ENCODE results near the gene PER2. TPM values are rescaled to one million over a fixed set of nuclear protein-coding genes. Genes with fewer than 3 reads are reported as not detected.

The PER2 gene
- total and polyA plus RNA-seq, 10 of the 15 experiments (the other 5 are each of a cell fraction or from before 2014, with no cell fraction given) = 1.5 to 15.1 (median 4.6) TPM

DNA sequence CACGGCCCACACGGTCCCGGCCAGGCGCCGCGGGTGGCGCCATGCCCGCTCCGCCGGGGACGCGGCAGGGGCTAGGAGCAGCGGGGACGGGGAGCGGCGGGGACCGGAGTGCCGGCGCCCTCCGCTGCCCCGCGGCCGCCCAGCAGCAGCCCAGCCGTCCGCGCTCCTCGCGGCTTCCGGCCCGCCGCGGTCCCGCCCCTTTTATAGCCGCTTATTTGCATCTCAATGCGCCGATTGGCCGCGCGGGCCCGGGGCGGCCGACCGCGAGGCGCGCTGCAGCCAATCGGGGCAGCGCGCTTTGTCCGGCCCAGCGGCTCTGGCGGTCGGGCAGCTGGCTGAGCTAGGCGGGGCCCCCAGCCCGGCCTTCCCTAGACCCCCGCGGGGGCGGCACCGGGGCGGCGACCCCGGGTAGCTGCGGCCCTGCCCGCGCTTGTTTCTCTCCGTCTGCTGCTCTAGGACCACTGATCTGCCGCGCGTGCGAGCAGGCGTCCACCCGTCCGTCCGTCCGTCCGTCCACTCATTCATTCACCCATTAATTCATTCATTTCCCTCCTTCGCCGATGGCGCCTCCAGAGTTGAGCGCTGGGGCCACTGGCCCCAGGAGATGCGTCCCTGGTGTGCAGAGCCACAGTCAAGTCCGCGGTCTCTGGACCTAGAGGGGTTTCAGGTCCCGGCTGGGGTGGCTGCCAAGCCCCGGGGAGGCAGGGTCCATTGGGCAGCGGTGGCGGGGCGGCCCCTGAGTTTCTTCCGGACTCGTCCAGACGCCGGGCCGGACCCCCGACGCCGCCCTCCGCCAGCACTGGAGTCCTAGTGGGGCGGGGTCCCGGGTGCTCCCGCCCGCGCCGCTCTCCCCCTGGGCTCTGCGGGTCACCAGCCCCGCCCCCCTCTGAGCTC is 48.3 kb downstream of the PER2 start, which contains the start of gene HES6 (continued):
- TF ChIP-seq BCL11A (IDR thresholded peaks at IDR 0.05; ENCODE audit: low read depth, low read length) (no peak), SUZ12 (IDR thresholded peaks at IDR 0.05; ENCODE audit: unreplicated experiment) (no peak), CBX3 (IDR thresholded peaks at IDR 0.05; ENCODE audit: borderline replicate concordance, low read depth) (no peak), MTA2 (IDR thresholded peaks at IDR 0.05; ENCODE audit: low read depth) (no peak), CBFB (IDR thresholded peaks at IDR 0.05; ENCODE audit: low read depth) (no peak), SMAD1 (IDR thresholded peaks at IDR 0.05; ENCODE audit: low read depth, partially characterized antibody) (no peak), ASH2L (IDR thresholded peaks at IDR 0.05; ENCODE audit: borderline replicate concordance, low read depth) (no peak), POU2F2 (IDR thresholded peaks at IDR 0.05; ENCODE audit: borderline replicate concordance, low read depth, low read length) (peak; percentile 87; the same call in 2 of the 3 replicates), RAD21 (IDR thresholded peaks at IDR 0.05; ENCODE audit: insufficient read depth, low read depth, low read length) (no peak), POLR2AphosphoS5 (IDR thresholded peaks at IDR 0.05; ENCODE audit: low read length) (peak; percentile 37; the same call in 1 of the 2 replicates), EP300 (IDR thresholded peaks at IDR 0.05; ENCODE audit: borderline replicate concordance in 1 of 2, control insufficient read depth in 1 of 2, low read depth in 2 of 2, low read length in 2 of 2) (no peak), NRF1 (conservative IDR thresholded peaks at IDR 0.05; ENCODE audit: low read depth, low read length) (no peak), MEF2B (IDR thresholded peaks at IDR 0.05; ENCODE audit: partially characterized antibody, poor library complexity, severe bottlenecking) (no peak)
- TF ChIP-seq, protein P1, sequence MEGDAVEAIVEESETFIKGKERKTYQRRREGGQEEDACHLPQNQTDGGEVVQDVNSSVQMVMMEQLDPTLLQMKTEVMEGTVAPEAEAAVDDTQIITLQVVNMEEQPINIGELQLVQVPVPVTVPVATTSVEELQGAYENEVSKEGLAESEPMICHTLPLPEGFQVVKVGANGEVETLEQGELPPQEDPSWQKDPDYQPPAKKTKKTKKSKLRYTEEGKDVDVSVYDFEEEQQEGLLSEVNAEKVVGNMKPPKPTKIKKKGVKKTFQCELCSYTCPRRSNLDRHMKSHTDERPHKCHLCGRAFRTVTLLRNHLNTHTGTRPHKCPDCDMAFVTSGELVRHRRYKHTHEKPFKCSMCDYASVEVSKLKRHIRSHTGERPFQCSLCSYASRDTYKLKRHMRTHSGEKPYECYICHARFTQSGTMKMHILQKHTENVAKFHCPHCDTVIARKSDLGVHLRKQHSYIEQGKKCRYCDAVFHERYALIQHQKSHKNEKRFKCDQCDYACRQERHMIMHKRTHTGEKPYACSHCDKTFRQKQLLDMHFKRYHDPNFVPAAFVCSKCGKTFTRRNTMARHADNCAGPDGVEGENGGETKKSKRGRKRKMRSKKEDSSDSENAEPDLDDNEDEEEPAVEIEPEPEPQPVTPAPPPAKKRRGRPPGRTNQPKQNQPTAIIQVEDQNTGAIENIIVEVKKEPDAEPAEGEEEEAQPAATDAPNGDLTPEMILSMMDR (IDR thresholded peaks at IDR 0.05 in 2 of 3, conservative IDR thresholded peaks at IDR 0.05 in 1 of 3; ENCODE audit: control insufficient read depth in 2 of 3, extremely low read depth in 1 of 3, insufficient read depth in 1 of 3, low read depth in 3 of 3, low read length in 3 of 3) = 0 out of 6 replicates have a peak, but pooled peaks of 1 of the 3 experiments have one; percentile 11
- TF ChIP-seq, protein P2, sequence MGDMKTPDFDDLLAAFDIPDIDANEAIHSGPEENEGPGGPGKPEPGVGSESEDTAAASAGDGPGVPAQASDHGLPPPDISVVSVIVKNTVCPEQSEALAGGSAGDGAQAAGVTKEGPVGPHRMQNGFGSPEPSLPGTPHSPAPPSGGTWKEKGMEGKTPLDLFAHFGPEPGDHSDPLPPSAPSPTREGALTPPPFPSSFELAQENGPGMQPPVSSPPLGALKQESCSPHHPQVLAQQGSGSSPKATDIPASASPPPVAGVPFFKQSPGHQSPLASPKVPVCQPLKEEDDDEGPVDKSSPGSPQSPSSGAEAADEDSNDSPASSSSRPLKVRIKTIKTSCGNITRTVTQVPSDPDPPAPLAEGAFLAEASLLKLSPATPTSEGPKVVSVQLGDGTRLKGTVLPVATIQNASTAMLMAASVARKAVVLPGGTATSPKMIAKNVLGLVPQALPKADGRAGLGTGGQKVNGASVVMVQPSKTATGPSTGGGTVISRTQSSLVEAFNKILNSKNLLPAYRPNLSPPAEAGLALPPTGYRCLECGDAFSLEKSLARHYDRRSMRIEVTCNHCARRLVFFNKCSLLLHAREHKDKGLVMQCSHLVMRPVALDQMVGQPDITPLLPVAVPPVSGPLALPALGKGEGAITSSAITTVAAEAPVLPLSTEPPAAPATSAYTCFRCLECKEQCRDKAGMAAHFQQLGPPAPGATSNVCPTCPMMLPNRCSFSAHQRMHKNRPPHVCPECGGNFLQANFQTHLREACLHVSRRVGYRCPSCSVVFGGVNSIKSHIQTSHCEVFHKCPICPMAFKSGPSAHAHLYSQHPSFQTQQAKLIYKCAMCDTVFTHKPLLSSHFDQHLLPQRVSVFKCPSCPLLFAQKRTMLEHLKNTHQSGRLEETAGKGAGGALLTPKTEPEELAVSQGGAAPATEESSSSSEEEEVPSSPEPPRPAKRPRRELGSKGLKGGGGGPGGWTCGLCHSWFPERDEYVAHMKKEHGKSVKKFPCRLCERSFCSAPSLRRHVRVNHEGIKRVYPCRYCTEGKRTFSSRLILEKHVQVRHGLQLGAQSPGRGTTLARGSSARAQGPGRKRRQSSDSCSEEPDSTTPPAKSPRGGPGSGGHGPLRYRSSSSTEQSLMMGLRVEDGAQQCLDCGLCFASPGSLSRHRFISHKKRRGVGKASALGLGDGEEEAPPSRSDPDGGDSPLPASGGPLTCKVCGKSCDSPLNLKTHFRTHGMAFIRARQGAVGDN (IDR thresholded peaks at IDR 0.05) = peak; percentile 51; the same call in 1 of the 2 replicates
- TF ChIP-seq, protein P3, sequence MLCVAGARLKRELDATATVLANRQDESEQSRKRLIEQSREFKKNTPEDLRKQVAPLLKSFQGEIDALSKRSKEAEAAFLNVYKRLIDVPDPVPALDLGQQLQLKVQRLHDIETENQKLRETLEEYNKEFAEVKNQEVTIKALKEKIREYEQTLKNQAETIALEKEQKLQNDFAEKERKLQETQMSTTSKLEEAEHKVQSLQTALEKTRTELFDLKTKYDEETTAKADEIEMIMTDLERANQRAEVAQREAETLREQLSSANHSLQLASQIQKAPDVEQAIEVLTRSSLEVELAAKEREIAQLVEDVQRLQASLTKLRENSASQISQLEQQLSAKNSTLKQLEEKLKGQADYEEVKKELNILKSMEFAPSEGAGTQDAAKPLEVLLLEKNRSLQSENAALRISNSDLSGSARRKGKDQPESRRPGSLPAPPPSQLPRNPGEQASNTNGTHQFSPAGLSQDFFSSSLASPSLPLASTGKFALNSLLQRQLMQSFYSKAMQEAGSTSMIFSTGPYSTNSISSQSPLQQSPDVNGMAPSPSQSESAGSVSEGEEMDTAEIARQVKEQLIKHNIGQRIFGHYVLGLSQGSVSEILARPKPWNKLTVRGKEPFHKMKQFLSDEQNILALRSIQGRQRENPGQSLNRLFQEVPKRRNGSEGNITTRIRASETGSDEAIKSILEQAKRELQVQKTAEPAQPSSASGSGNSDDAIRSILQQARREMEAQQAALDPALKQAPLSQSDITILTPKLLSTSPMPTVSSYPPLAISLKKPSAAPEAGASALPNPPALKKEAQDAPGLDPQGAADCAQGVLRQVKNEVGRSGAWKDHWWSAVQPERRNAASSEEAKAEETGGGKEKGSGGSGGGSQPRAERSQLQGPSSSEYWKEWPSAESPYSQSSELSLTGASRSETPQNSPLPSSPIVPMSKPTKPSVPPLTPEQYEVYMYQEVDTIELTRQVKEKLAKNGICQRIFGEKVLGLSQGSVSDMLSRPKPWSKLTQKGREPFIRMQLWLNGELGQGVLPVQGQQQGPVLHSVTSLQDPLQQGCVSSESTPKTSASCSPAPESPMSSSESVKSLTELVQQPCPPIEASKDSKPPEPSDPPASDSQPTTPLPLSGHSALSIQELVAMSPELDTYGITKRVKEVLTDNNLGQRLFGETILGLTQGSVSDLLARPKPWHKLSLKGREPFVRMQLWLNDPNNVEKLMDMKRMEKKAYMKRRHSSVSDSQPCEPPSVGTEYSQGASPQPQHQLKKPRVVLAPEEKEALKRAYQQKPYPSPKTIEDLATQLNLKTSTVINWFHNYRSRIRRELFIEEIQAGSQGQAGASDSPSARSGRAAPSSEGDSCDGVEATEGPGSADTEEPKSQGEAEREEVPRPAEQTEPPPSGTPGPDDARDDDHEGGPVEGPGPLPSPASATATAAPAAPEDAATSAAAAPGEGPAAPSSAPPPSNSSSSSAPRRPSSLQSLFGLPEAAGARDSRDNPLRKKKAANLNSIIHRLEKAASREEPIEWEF (IDR thresholded peaks at IDR 0.05; ENCODE audit: insufficient replicate concordance, low read depth, low read length) = no peak

Measured in GM12878 (cell line).